H1 (cell line): Measurements from ENCODE around the gene SMC6. TPM values are rescaled to one million over a fixed set of nuclear protein-coding genes. Genes with fewer than 3 reads are reported as not detected.

Experiments used
- CHD2 ChIP-seq: IDR thresholded peaks from 2 replicates; pipeline ENCODE4 v1.6.1; 2012; ENCODE audit warnings: low read length, improper control_type of control experiment
- CTBP2 ChIP-seq: IDR thresholded peaks from 2 replicates; pipeline ENCODE4 v1.7.0; 2011; ENCODE audit warnings: borderline replicate concordance, mild to moderate bottlenecking, moderate library complexity, mixed read lengths, low read length; ENCODE audit not compliant: insufficient read depth, insufficient read length
- EP300 ChIP-seq, 2 experiments: IDR thresholded peaks; 1 replicate in 1 of 2; 2 replicates in 1 of 2; pipeline ENCODE4 v1.6.1; 2011 to 2012; ENCODE audit warnings: low read depth in 2 of 2, low read length in 2 of 2, mild to moderate bottlenecking in 2 of 2, borderline replicate concordance in 1 of 2, inconsistent platforms in 1 of 2, moderate library complexity in 1 of 2
- EZH2 ChIP-seq: fragments of 200-600 bp; sonication (generic); IDR thresholded peaks from 2 replicates; pipeline ENCODE4 v1.7.1; 2012; ENCODE audit warnings: low read depth, mild to moderate bottlenecking, moderate library complexity, low read length, inconsistent platforms; ENCODE audit not compliant: severe bottlenecking
- POU5F1 ChIP-seq: IDR thresholded peaks from 2 replicates; pipeline ENCODE4 v1.6.1; 2011; ENCODE audit warnings: low read depth, mild to moderate bottlenecking, low read length, moderate library complexity
- SAP30 ChIP-seq: fragments of 300-600 bp; sonication (generic); IDR thresholded peaks from 2 replicates; pipeline ENCODE4 v1.7.1; 2012; ENCODE audit warnings: low read length, moderate library complexity, mild to moderate bottlenecking, inconsistent platforms; ENCODE audit not compliant: insufficient read depth, insufficient replicate concordance
- SP1 ChIP-seq: IDR thresholded peaks from 2 replicates; pipeline ENCODE4 v1.6.1; 2011; ENCODE audit warnings: low read depth, low read length
- polyA plus RNA-seq, 7 experiments: library from polyadenylated mRNA; depleted of rRNA in 3 of 7; stranded (reverse) in 5 of 7; unstranded in 2 of 7; fragments of >200 nt in 5 of 7; fragments of 200-250 nt in 2 of 7; gene quantifications; 1 replicate in 5 of 7; 2 replicates in 1 of 7; 4 replicates in 1 of 7; pipeline versions ENCODE4 v1.2.1 to v1.2.3, GENCODE V29; 2011 to 2013; ENCODE audit warnings: missing spikeins in 2 of 7, mixed read lengths in 2 of 7
- total RNA-seq: library from RNA; stranded (reverse); fragmentation: NEBNext Ultra II Directional; extraction: Animal tissue kit (Norgen Biotek cat#: 25700); gene quantifications from 2 replicates; pipeline ENCODE4 v1.2.1, GENCODE V29; 2021
- TF ChIP-seq, protein P1 (sequence below): fragments of 300-600 bp; sonication (generic); IDR thresholded peaks from 2 replicates; pipeline ENCODE4 v1.7.1; 2012; ENCODE audit warnings: low read length, moderate library complexity, mild to moderate bottlenecking, inconsistent platforms; ENCODE audit not compliant: insufficient replicate concordance
- TF ChIP-seq, protein P2 (sequence below): IDR thresholded peaks from 2 replicates; pipeline ENCODE4 v1.6.1; 2011; ENCODE audit warnings: low read depth, mild to moderate bottlenecking, low read length; ENCODE audit not compliant: insufficient read depth

Gene SMC6
- total and polyA plus RNA-seq, 2 of the 8 experiments (the other 6 are each of a cell fraction or from before 2014, with no cell fraction given): 9.7 to 49.5 TPM

DNA sequence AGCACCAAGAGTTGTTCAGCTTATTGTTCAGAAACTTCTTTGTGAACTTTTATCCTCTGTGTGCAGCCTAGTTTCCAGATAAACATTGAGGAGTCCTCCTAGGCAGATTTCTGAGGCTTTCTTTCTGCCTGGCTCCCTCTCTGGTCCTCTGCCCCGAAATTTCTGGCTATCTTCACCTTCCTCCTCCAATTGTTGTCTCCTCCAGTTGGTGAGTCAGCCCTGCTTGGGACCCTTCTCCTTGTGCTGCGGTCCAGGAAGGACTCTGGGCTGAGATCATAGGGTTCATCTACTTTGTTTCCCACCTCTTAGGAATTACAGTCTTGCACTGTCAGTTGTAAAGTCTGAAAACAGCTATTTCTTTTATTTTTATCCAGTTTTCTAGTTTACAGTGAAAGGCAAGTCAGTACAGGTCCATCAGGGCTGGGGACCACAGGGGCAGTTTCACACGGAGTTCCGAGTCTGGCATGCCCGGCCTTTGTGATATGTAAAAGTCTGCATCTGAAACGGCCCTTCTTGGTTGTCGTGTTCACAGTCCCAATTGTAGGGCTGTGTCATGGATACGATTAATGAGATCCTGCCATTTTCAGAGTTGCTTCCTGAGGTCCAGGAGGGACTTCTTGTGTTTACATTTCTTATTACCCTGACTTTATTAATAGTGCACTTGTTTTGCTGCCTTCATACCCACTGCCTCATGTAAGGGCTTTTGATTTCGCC lies 100.8 kb downstream of the SMC6 start (continued):
- TF ChIP-seq, protein P1, sequence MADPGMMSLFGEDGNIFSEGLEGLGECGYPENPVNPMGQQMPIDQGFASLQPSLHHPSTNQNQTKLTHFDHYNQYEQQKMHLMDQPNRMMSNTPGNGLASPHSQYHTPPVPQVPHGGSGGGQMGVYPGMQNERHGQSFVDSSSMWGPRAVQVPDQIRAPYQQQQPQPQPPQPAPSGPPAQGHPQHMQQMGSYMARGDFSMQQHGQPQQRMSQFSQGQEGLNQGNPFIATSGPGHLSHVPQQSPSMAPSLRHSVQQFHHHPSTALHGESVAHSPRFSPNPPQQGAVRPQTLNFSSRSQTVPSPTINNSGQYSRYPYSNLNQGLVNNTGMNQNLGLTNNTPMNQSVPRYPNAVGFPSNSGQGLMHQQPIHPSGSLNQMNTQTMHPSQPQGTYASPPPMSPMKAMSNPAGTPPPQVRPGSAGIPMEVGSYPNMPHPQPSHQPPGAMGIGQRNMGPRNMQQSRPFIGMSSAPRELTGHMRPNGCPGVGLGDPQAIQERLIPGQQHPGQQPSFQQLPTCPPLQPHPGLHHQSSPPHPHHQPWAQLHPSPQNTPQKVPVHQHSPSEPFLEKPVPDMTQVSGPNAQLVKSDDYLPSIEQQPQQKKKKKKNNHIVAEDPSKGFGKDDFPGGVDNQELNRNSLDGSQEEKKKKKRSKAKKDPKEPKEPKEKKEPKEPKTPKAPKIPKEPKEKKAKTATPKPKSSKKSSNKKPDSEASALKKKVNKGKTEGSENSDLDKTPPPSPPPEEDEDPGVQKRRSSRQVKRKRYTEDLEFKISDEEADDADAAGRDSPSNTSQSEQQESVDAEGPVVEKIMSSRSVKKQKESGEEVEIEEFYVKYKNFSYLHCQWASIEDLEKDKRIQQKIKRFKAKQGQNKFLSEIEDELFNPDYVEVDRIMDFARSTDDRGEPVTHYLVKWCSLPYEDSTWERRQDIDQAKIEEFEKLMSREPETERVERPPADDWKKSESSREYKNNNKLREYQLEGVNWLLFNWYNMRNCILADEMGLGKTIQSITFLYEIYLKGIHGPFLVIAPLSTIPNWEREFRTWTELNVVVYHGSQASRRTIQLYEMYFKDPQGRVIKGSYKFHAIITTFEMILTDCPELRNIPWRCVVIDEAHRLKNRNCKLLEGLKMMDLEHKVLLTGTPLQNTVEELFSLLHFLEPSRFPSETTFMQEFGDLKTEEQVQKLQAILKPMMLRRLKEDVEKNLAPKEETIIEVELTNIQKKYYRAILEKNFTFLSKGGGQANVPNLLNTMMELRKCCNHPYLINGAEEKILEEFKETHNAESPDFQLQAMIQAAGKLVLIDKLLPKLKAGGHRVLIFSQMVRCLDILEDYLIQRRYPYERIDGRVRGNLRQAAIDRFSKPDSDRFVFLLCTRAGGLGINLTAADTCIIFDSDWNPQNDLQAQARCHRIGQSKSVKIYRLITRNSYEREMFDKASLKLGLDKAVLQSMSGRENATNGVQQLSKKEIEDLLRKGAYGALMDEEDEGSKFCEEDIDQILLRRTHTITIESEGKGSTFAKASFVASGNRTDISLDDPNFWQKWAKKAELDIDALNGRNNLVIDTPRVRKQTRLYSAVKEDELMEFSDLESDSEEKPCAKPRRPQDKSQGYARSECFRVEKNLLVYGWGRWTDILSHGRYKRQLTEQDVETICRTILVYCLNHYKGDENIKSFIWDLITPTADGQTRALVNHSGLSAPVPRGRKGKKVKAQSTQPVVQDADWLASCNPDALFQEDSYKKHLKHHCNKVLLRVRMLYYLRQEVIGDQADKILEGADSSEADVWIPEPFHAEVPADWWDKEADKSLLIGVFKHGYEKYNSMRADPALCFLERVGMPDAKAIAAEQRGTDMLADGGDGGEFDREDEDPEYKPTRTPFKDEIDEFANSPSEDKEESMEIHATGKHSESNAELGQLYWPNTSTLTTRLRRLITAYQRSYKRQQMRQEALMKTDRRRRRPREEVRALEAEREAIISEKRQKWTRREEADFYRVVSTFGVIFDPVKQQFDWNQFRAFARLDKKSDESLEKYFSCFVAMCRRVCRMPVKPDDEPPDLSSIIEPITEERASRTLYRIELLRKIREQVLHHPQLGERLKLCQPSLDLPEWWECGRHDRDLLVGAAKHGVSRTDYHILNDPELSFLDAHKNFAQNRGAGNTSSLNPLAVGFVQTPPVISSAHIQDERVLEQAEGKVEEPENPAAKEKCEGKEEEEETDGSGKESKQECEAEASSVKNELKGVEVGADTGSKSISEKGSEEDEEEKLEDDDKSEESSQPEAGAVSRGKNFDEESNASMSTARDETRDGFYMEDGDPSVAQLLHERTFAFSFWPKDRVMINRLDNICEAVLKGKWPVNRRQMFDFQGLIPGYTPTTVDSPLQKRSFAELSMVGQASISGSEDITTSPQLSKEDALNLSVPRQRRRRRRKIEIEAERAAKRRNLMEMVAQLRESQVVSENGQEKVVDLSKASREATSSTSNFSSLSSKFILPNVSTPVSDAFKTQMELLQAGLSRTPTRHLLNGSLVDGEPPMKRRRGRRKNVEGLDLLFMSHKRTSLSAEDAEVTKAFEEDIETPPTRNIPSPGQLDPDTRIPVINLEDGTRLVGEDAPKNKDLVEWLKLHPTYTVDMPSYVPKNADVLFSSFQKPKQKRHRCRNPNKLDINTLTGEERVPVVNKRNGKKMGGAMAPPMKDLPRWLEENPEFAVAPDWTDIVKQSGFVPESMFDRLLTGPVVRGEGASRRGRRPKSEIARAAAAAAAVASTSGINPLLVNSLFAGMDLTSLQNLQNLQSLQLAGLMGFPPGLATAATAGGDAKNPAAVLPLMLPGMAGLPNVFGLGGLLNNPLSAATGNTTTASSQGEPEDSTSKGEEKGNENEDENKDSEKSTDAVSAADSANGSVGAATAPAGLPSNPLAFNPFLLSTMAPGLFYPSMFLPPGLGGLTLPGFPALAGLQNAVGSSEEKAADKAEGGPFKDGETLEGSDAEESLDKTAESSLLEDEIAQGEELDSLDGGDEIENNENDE: no peak
- no peak for TF ChIP-seq CHD2
- TF ChIP-seq SAP30: no peak
- TF ChIP-seq, protein P2, sequence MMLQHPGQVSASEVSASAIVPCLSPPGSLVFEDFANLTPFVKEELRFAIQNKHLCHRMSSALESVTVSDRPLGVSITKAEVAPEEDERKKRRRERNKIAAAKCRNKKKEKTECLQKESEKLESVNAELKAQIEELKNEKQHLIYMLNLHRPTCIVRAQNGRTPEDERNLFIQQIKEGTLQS: no peak
- TF ChIP-seq EP300 (IDR thresholded peaks at IDR 0.05; ENCODE audit: borderline replicate concordance in 1 of 2, low read depth in 2 of 2, low read length in 2 of 2): no peak
- TF ChIP-seq CTBP2: no peak
- no peak for TF ChIP-seq POU5F1
- no peak for TF ChIP-seq SP1
- TF ChIP-seq EZH2: no peak
